ENCODE data around the gene CMIP. TPM values are rescaled to one million over a fixed set of nuclear protein-coding genes. Genes with fewer than 3 reads are reported as not detected.

CMIP gene
- total RNA-seq, 1 donor from 2014 or later = 45.8 TPM

DNA sequence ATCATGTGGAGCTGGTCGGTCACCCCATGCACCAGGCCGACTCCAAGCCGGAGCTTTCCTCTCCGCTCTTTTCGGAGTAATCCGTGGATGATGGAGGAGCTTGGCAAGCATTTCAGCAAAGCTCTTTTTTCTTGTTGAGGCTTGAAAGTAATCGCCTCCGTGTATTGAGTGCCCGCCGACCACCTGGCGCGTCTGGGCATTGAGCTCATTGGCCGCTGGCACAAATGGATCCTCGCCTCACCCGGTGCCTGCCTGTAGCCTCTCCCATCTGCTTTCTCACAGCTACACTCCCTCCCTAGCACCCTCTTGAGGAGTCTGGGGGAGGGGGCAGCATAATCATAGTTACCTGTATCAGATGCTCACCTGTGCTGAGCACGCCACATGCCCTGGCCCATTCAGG, 148.9 kb downstream of the CMIP start:
- Mint-ChIP-seq H3K27me3 (ENCODE audit: insufficient read depth) (no peaks in the 10 kb centered on the region), H3K9me3 (peaks cover 6% of the 10 kb centered on the region), H3K27ac (no peak overlapping the region), H3K36me3 (ENCODE audit: low read depth) (peaks cover 8% of the 10 kb centered on the region), H3K4me1 (ENCODE audit: low read depth) (peaks cover 29% of the 10 kb centered on the region), H3K4me3 (no peak overlapping the region)
- intact Hi-C loops (cut with micrococcal nuclease) = no loop called here
- DNase-seq (ENCODE audit: low spot score) = no peak

GRCh38 chr16:81595629-81596292, 151.2 kb downstream of the CMIP start:
- DNase-seq (ENCODE audit: low spot score) = no peak
- no peaks in the 10 kb centered on the region for H3K27me3 Mint-ChIP-seq (ENCODE audit: insufficient read depth)
- intact Hi-C loops (cut with micrococcal nuclease) = loop anchor here (1.0 to 5.0 kb wide), 8 partner anchors 21 to 281 kb away; partner anchors contain the start of gene GAN
- peaks cover 8% of the 10 kb centered on the region for H3K36me3 Mint-ChIP-seq (ENCODE audit: low read depth)
- peaks cover 35% of the 10 kb centered on the region for H3K4me1 Mint-ChIP-seq (ENCODE audit: low read depth)
- peak overlapping the region; percentile 87 for H3K27ac Mint-ChIP-seq
- H3K4me3 Mint-ChIP-seq = no peak overlapping the region
- H3K9me3 Mint-ChIP-seq = peaks cover 6% of the 10 kb centered on the region

- no peak overlapping the region for H3K27ac Mint-ChIP-seq
- peaks cover 35% of the 10 kb centered on the region for H3K4me1 Mint-ChIP-seq (ENCODE audit: low read depth)
- peaks cover 8% of the 10 kb centered on the region for H3K36me3 Mint-ChIP-seq (ENCODE audit: low read depth)
- peaks cover 6% of the 10 kb centered on the region for H3K9me3 Mint-ChIP-seq
- no peak for DNase-seq (ENCODE audit: low spot score)
- H3K27me3 Mint-ChIP-seq (ENCODE audit: insufficient read depth) = no peaks in the 10 kb centered on the region
- H3K4me3 Mint-ChIP-seq = no peak overlapping the region
- intact Hi-C loops (cut with micrococcal nuclease) = loop anchor here (5.0 kb wide), 1 partner anchor 45 kb away; no protein-coding TSS in a partner anchor
These were observed 152.6 kb downstream of the CMIP start for GRCh38 chr16:81597079-81597658.

DNA sequence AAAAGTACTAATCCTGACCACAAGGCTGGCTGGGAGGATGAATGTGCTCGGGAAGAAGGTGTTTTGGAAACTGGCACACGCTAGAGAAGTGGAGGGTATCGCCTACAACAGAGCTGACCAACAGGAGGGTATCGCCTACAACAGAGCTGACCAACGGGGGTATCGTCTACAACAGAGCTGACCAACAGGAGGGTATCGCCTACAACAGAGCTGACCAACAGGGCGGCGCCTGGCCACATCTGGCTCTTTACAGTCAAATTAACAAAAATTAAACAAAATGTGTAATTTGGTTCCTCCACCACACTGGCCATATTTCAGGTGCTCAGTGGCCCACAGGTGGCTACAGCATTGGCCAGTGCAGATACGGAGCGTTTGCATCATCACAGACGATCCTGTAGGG, 153.5 kb downstream of the CMIP start:
- Mint-ChIP-seq H3K27me3 (ENCODE audit: insufficient read depth) (no peaks in the 10 kb centered on the region), H3K27ac (no peak overlapping the region)

DNA sequence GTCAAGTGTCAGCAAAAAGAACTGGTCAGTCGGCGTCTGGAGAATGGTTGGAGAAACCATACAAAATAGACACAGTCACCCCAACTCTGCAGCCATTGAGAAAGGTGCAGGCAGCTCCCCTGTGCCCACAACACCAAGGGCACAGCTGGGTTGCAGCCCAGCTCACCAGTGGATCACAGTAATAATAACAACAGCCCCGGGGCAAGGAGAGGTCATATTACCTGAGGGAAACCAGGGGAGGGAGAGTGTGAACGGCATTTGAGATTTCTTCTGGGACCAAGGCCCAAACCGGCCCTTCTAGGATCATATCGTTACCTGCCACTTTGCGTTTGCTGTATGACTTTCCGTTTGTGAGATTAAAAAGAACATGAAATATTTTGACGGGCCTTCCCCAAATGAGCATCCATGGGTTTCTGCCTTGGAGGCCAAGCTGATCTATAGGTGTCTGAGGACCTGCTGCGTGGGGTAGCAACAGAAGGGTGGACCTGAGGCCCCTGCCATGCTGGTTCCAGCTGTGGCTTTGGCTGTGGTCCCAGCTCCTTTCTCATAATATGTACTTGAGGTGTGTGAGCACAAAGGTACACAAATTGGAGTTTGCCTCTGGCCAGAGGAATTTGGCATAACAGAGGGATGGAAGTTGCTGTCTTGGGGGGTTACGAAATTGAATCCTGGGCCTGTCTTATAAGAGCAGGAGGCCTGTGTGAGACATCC, 154.6 kb downstream of the CMIP start:
- no peak overlapping the region for H3K27ac Mint-ChIP-seq
- H3K4me1 Mint-ChIP-seq (ENCODE audit: low read depth) = peaks cover 35% of the 10 kb centered on the region
- intact Hi-C loops (cut with micrococcal nuclease) = loop anchor here (5.0 kb wide), 1 partner anchor 47 kb away; no protein-coding TSS in a partner anchor
- peaks cover 6% of the 10 kb centered on the region for H3K9me3 Mint-ChIP-seq
- DNase-seq (ENCODE audit: low spot score) = no peak
- H3K27me3 Mint-ChIP-seq (ENCODE audit: insufficient read depth) = no peaks in the 10 kb centered on the region
- H3K36me3 Mint-ChIP-seq (ENCODE audit: low read depth) = peaks cover 8% of the 10 kb centered on the region
- H3K4me3 Mint-ChIP-seq = no peak overlapping the region

More for the DNA sequence above, 153.5 kb downstream of the CMIP start:
- DNase-seq (ENCODE audit: low spot score) = no peak
- Mint-ChIP-seq H3K4me1 (ENCODE audit: low read depth) (peaks cover 35% of the 10 kb centered on the region), H3K36me3 (ENCODE audit: low read depth) (peaks cover 8% of the 10 kb centered on the region), H3K9me3 (peaks cover 6% of the 10 kb centered on the region), H3K4me3 (no peak overlapping the region)
- intact Hi-C loops (cut with micrococcal nuclease) = loop anchor here (5.0 kb wide), 1 partner anchor 46 kb away; no protein-coding TSS in a partner anchor

GRCh38 chr16:81600275-81600674, 155.7 kb downstream of the CMIP start:
- peaks cover 4% of the 10 kb centered on the region for H3K36me3 Mint-ChIP-seq (ENCODE audit: low read depth)
- peaks cover 30% of the 10 kb centered on the region for H3K4me1 Mint-ChIP-seq (ENCODE audit: low read depth)
- DNase-seq (ENCODE audit: low spot score) = no peak
- H3K9me3 Mint-ChIP-seq = peaks cover 3% of the 10 kb centered on the region
- H3K27ac Mint-ChIP-seq = no peak overlapping the region
- intact Hi-C loops (cut with micrococcal nuclease) = no loop called here
- no peaks in the 10 kb centered on the region for H3K27me3 Mint-ChIP-seq (ENCODE audit: insufficient read depth)
- no peak overlapping the region for H3K4me3 Mint-ChIP-seq

GRCh38 chr16:81601008-81601428, 156.4 kb downstream of the CMIP start:
- Mint-ChIP-seq H3K4me3 (no peak overlapping the region), H3K36me3 (ENCODE audit: low read depth) (no peaks in the 10 kb centered on the region), H3K27ac (no peak overlapping the region), H3K27me3 (ENCODE audit: insufficient read depth) (no peaks in the 10 kb centered on the region), H3K4me1 (ENCODE audit: low read depth) (peaks cover 23% of the 10 kb centered on the region), H3K9me3 (no peaks in the 10 kb centered on the region)
- DNase-seq (ENCODE audit: low spot score) = no peak
- intact Hi-C loops (cut with micrococcal nuclease) = no loop called here

GRCh38 chr16:81601601-81602255, 157.1 kb downstream of the CMIP start:
- peaks cover 16% of the 10 kb centered on the region for H3K4me1 Mint-ChIP-seq (ENCODE audit: low read depth)
- no peaks in the 10 kb centered on the region for H3K27me3 Mint-ChIP-seq (ENCODE audit: insufficient read depth)
- H3K4me3 Mint-ChIP-seq = no peak overlapping the region
- H3K27ac Mint-ChIP-seq = no peak overlapping the region
- no peak for DNase-seq (ENCODE audit: low spot score)
- intact Hi-C loops (cut with micrococcal nuclease) = no loop called here
- no peaks in the 10 kb centered on the region for H3K36me3 Mint-ChIP-seq (ENCODE audit: low read depth)
- no peaks in the 10 kb centered on the region for H3K9me3 Mint-ChIP-seq

GRCh38 chr16:81602256-81602776, 157.7 kb downstream of the CMIP start:
- H3K4me3 Mint-ChIP-seq = no peak overlapping the region
- H3K36me3 Mint-ChIP-seq (ENCODE audit: low read depth) = no peaks in the 10 kb centered on the region
- H3K9me3 Mint-ChIP-seq = no peaks in the 10 kb centered on the region
- H3K27ac Mint-ChIP-seq = no peak overlapping the region
- intact Hi-C loops (cut with micrococcal nuclease) = no loop called here
- peaks cover 14% of the 10 kb centered on the region for H3K4me1 Mint-ChIP-seq (ENCODE audit: low read depth)
- no peak for DNase-seq (ENCODE audit: low spot score)
- no peaks in the 10 kb centered on the region for H3K27me3 Mint-ChIP-seq (ENCODE audit: insufficient read depth)

DNA sequence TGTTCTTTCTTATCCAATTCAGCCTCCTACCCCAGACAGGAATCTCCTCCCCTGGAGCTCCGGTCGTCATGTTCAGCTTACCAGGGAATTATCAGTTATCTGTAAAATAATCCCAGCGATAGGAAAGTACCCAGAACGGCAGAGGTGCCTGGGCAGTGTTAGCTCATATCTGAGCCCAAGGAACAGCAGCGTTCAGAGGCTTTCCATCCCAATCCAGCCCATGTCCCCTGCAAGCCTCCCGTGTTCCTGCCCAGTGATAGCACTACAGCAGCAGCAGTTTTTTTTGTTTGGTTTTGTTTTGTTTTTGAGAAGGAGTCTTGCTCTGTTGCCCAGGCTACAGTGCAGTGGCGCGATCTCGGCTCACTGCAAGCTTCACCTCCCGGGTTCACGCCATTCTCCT, 158.2 kb downstream of the CMIP start:
- Mint-ChIP-seq H3K27ac (no peak overlapping the region), H3K4me3 (no peak overlapping the region), H3K9me3 (no peaks in the 10 kb centered on the region), H3K4me1 (ENCODE audit: low read depth) (peaks cover 12% of the 10 kb centered on the region), H3K27me3 (ENCODE audit: insufficient read depth) (no peaks in the 10 kb centered on the region), H3K36me3 (ENCODE audit: low read depth) (no peaks in the 10 kb centered on the region)
- DNase-seq (ENCODE audit: low spot score) = no peak
- intact Hi-C loops (cut with micrococcal nuclease) = no loop called here

GRCh38 chr16:81604960-81605383, 160.4 kb downstream of the CMIP start:
- peaks cover 1% of the 10 kb centered on the region for H3K36me3 Mint-ChIP-seq (ENCODE audit: low read depth)
- no peak overlapping the region for H3K4me3 Mint-ChIP-seq
- H3K27ac Mint-ChIP-seq = no peak overlapping the region
- intact Hi-C loops (cut with micrococcal nuclease) = no loop called here
- H3K4me1 Mint-ChIP-seq (ENCODE audit: low read depth) = no peaks in the 10 kb centered on the region
- no peaks in the 10 kb centered on the region for H3K9me3 Mint-ChIP-seq
- no peak for DNase-seq (ENCODE audit: low spot score)
- H3K27me3 Mint-ChIP-seq (ENCODE audit: insufficient read depth) = no peaks in the 10 kb centered on the region

GRCh38 chr16:81606039-81606438, 161.4 kb downstream of the CMIP start:
- H3K36me3 Mint-ChIP-seq (ENCODE audit: low read depth) = peaks cover 1% of the 10 kb centered on the region
- H3K27me3 Mint-ChIP-seq (ENCODE audit: insufficient read depth) = no peaks in the 10 kb centered on the region
- no peak for DNase-seq (ENCODE audit: low spot score)
- H3K9me3 Mint-ChIP-seq = no peaks in the 10 kb centered on the region
- intact Hi-C loops (cut with micrococcal nuclease) = no loop called here
- H3K27ac Mint-ChIP-seq = no peak overlapping the region
- no peak overlapping the region for H3K4me3 Mint-ChIP-seq
- no peaks in the 10 kb centered on the region for H3K4me1 Mint-ChIP-seq (ENCODE audit: low read depth)
